Activated B cell treated with CpG ODN at 0.5 μM for 24 hours (primary cell): ENCODE data around the gene NPAS3. TPM values are rescaled to one million over a fixed set of nuclear protein-coding genes. Genes with fewer than 3 reads are reported as not detected.

Experiments used
- ATAC-seq: fragments of 200-7000 bp; cut with Tn5 transposase; one replicate; pipeline ENCODE4 v1.10.0; 2021; ENCODE audit warnings: low read depth, mild to moderate bottlenecking, moderate library complexity
- CTCF ChIA-PET: fragments of 350-600 bp; sonication (Branson Sonifier 250); formaldehyde crosslinking; loops from one replicate; lab custom pipeline; 2021; ENCODE audit warnings: antibody characterized with exemption; lab: Charles Lee
- POLR2A ChIA-PET: fragments of 350-600 bp; sonication (Branson Sonifier 250); formaldehyde crosslinking; loops from one replicate; lab custom pipeline; 2021; ENCODE audit warnings: antibody characterized with exemption; lab: Charles Lee
- DNase-seq: peaks from one replicate; pipeline ENCODE4 v3.0.0; 2022
- H3K27ac Mint-ChIP-seq: one replicate; pipeline ENCODE4 v1.8.0; 2020; ENCODE audit warnings: mixed read lengths
- H3K27me3 Mint-ChIP-seq: one replicate; pipeline ENCODE4 v1.8.0; 2021; ENCODE audit warnings: mixed read lengths
- H3K36me3 Mint-ChIP-seq: one replicate; pipeline ENCODE4 v1.8.0; 2021; ENCODE audit warnings: low read depth, mixed read lengths
- H3K4me1 Mint-ChIP-seq: one replicate; pipeline ENCODE4 v1.8.0; 2021; ENCODE audit warnings: mixed read lengths
- H3K4me3 Mint-ChIP-seq: one replicate; pipeline ENCODE4 v1.8.0; 2020; ENCODE audit warnings: mild to moderate bottlenecking, mixed read lengths
- H3K9me3 Mint-ChIP-seq: one replicate; pipeline ENCODE4 v1.8.0; 2020; ENCODE audit warnings: mixed read lengths
- intact Hi-C: fragments of 100-400 bp; cut with micrococcal nuclease; formaldehyde crosslinking; loops from one replicate; pipeline ENCODE4 v1.15.1; 2024
- total RNA-seq: library from RNA; stranded (reverse); gene quantifications from 2 replicates; pipeline ENCODE4 v1.2.3, GENCODE V29; 2022
- TF ChIP-seq, protein P1 (sequence below): fragments of 200-600 bp; IDR thresholded peaks from one replicate; pipeline ENCODE4 v1.8.0; 2022; ENCODE audit warnings: antibody characterized with exemption, mild to moderate bottlenecking

Gene NPAS3
- total RNA-seq, 1 donor from 2014 or later, result not detected

DNA sequence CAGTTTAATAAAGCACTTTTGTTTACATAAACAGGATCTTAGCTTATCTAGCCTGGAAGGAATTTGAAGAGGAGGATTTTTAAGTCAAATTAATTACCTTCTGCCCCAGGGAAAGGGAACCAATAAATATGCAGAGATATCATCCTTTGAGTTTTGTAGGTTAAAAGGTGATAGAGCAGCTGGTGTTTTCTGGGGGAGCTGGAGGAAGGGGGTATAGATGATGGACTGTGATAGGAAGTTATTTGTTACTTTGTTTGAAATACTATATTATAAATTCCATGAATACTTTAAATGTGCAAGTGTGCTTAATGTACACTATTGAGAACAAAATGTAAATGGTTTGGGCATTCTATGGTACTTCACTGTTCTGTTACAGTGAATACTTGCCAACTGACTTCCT is 55.2 kb downstream of the NPAS3 start:
- POLR2A ChIA-PET, result no interaction called here
- intact Hi-C loops, result no loop called here
- TF ChIP-seq, protein P1, sequence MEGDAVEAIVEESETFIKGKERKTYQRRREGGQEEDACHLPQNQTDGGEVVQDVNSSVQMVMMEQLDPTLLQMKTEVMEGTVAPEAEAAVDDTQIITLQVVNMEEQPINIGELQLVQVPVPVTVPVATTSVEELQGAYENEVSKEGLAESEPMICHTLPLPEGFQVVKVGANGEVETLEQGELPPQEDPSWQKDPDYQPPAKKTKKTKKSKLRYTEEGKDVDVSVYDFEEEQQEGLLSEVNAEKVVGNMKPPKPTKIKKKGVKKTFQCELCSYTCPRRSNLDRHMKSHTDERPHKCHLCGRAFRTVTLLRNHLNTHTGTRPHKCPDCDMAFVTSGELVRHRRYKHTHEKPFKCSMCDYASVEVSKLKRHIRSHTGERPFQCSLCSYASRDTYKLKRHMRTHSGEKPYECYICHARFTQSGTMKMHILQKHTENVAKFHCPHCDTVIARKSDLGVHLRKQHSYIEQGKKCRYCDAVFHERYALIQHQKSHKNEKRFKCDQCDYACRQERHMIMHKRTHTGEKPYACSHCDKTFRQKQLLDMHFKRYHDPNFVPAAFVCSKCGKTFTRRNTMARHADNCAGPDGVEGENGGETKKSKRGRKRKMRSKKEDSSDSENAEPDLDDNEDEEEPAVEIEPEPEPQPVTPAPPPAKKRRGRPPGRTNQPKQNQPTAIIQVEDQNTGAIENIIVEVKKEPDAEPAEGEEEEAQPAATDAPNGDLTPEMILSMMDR, result no peak
- H3K4me3 Mint-ChIP-seq, result no peak overlapping the region
- CTCF ChIA-PET, result no interaction called here
- DNase-seq (no peak), ATAC-seq (no peak)
- H3K27ac Mint-ChIP-seq, result no peak overlapping the region
- H3K9me3 Mint-ChIP-seq, result peaks cover 10% of the 10 kb centered on the region
- H3K36me3 Mint-ChIP-seq, result no peaks in the 10 kb centered on the region
- no peaks in the 10 kb centered on the region for H3K27me3 Mint-ChIP-seq
- H3K4me1 Mint-ChIP-seq, result no peaks in the 10 kb centered on the region

DNA sequence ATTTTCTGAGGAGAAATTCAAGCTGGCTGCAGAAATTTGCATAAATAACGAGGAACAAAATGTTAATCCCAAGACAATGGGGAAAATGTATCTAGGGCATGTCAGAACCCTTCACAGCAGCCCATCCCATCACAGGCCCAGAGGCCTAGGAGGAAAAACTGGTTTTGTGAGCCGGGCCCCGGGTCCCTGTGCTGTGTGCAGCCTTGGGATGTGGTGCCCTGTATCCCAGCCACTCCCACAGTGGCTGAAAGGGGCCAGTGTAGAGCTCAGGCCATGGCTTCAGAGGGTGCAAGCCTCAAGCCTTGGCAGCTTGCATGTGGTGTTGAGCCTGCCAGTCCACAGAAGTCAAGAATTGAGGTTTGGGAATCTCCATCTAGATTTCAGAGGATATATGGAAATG is 57.7 kb downstream of the NPAS3 start:
- POLR2A ChIA-PET, result no interaction called here
- no peaks in the 10 kb centered on the region for H3K4me1 Mint-ChIP-seq
- H3K4me3 Mint-ChIP-seq, result no peak overlapping the region
- TF ChIP-seq, protein P1, result no peak
- DNase-seq, result no peak
- no peak overlapping the region for H3K27ac Mint-ChIP-seq
- no peaks in the 10 kb centered on the region for H3K36me3 Mint-ChIP-seq
- intact Hi-C loops, result no loop called here
- no peak for ATAC-seq
- H3K9me3 Mint-ChIP-seq, result peaks cover 8% of the 10 kb centered on the region
- CTCF ChIA-PET, result no interaction called here
- no peaks in the 10 kb centered on the region for H3K27me3 Mint-ChIP-seq

DNA sequence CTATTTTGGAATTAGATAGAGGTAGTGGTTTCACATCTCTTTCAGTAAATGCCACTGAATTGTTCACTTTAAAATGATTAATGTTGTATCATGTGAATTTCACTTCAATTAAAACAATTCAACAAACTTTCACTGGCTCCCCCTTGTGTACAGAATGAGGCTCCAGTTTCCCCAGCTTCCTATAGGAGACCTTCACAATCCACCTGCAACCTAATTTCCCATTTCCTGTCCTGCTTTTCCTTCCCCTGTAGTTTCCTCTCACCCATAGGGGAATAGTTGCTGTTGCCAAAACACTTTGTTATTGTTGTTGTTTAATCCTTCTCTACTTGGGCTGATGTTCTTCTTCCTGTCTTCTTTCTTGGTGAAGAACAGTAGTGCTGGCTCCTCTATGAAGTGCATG is 59.8 kb downstream of the NPAS3 start:
- H3K4me3 Mint-ChIP-seq, result no peak overlapping the region
- no peaks in the 10 kb centered on the region for H3K4me1 Mint-ChIP-seq
- ATAC-seq (no peak), DNase-seq (no peak)
- CTCF ChIA-PET, result no interaction called here
- peaks cover 8% of the 10 kb centered on the region for H3K9me3 Mint-ChIP-seq
- intact Hi-C loops, result loop anchor here (2.0 kb wide), 1 partner anchor 410 kb away; no protein-coding TSS in a partner anchor
- POLR2A ChIA-PET, result no interaction called here
- no peaks in the 10 kb centered on the region for H3K36me3 Mint-ChIP-seq
- TF ChIP-seq, protein P1, result no peak
- H3K27ac Mint-ChIP-seq, result no peak overlapping the region
- H3K27me3 Mint-ChIP-seq, result no peaks in the 10 kb centered on the region

DNA sequence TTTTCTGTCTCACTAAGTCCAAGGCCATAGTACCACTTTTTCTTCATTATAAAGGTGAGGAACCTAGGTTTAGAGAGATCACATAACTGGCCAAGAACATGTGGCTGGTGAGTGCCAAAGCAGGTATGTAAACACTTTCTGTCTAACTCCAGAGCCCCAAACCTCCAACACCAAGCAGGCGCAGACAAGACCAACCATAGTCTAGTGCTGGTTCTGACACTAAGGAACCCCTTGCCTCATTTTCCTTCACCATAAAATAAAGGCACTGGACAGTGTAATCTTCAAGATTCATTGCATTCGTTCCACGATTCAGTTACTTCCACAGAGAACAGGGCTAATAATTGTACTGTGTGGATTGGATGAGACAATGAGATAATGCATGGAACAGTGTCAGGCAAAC is 71.0 kb downstream of the NPAS3 start:
- TF ChIP-seq, protein P1, result no peak
- Mint-ChIP-seq H3K4me1 (no peaks in the 10 kb centered on the region), H3K27ac (no peak overlapping the region), H3K4me3 (no peak overlapping the region), H3K9me3 (no peaks in the 10 kb centered on the region), H3K36me3 (no peaks in the 10 kb centered on the region), H3K27me3 (no peaks in the 10 kb centered on the region)
- intact Hi-C loops, result no loop called here
- CTCF ChIA-PET, result no interaction called here
- no peak for ATAC-seq
- POLR2A ChIA-PET, result no interaction called here
- no peak for DNase-seq

DNA sequence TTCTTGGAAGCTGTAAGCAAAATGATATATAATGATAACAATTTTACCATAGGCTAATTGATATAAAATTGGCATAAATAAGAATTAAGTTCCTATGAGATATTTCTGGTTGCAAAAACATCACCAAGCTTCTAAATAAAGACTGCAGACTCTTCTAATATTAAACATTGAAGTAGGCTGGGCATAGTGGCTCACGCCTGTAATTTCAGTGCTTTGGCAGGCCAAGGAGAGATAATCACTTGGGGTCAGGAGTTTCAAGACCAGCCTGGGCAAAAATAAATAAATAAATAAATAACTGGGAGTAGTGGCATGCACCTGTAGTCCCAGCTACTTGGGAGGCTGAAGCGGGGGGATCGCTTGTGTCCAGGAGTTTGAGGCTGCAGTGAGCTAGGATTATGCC is 71.8 kb downstream of the NPAS3 start:
- POLR2A ChIA-PET, result interaction anchor here (0.6 kb wide), 1 partner anchor 26 kb away, joined by 3 read pairs; no protein-coding TSS in a partner anchor
- Mint-ChIP-seq H3K27me3 (no peaks in the 10 kb centered on the region), H3K9me3 (no peaks in the 10 kb centered on the region), H3K36me3 (no peaks in the 10 kb centered on the region), H3K27ac (no peak overlapping the region), H3K4me1 (no peaks in the 10 kb centered on the region), H3K4me3 (no peak overlapping the region)
- intact Hi-C loops, result no loop called here
- CTCF ChIA-PET, result no interaction called here
- DNase-seq (no peak), ATAC-seq (no peak)
- TF ChIP-seq, protein P1, result no peak
